GM10266 (cell line): Measurements from ENCODE around the gene USP35.

Source experiments
- DNase-seq: peaks from one replicate; pipeline ENCODE4 v3.0.0; 2012; ENCODE audit errors: extremely low spot score
- CTCF ChIP-seq: IDR thresholded peaks from 2 replicates; pipeline ENCODE4 v1.5.1; 2012; ENCODE audit warnings: mild to moderate bottlenecking, low read depth; ENCODE audit not compliant: control insufficient read depth, insufficient read depth; ENCODE audit errors: missing control alignments

Gene USP35

GRCh38 chr11:78212586-78213371, 24.1 kb downstream of the USP35 start:
- TF ChIP-seq CTCF, result no peak
- no peak for DNase-seq

GRCh38 chr11:78213526-78214330, 25.0 kb downstream of the USP35 start:
- DNase-seq, result no peak
- no peak for TF ChIP-seq CTCF

GRCh38 chr11:78214331-78215194, 25.8 kb downstream of the USP35 start:
- no peak for TF ChIP-seq CTCF
- DNase-seq, result no peak

- DNase-seq, result no peak
- TF ChIP-seq CTCF, result no peak
These were observed 27.3 kb downstream of the USP35 start for GRCh38 chr11:78216021-78216420.

- TF ChIP-seq CTCF, result no peak
- no peak for DNase-seq
These were observed 28.0 kb downstream of the USP35 start for GRCh38 chr11:78216571-78217287.

- DNase-seq, result no peak
- TF ChIP-seq CTCF, result no peak
These were observed 29.2 kb downstream of the USP35 start for GRCh38 chr11:78217650-78218541.
